ENCODE measurements around the gene AHDC1.

GRCh38 chr1:27614043-27614624 is 10.2 kb upstream of the AHDC1 start:
- no peak for TF ChIP-seq CTCF (conservative IDR thresholded peaks at IDR 0.05 in 1 of 2, IDR thresholded peaks at IDR 0.05 in 1 of 2; ENCODE audit: low read depth in 1 of 2, low read length in 2 of 2)
- no peak for TF ChIP-seq EZH2 (IDR thresholded peaks at IDR 0.05; ENCODE audit: low read length, missing control alignments)

Data from fibroblast of lung (primary cell).